ENCODE results near the gene BUD13. TPM values are rescaled to one million over a fixed set of nuclear protein-coding genes. Genes with fewer than 3 reads are reported as not detected.
"Not testable (repeated sequence)": the region's sequence is repeated elsewhere in the genome, so short reads cannot be mapped to it uniquely, and the experiment has no call there.

The BUD13 gene, protein sequence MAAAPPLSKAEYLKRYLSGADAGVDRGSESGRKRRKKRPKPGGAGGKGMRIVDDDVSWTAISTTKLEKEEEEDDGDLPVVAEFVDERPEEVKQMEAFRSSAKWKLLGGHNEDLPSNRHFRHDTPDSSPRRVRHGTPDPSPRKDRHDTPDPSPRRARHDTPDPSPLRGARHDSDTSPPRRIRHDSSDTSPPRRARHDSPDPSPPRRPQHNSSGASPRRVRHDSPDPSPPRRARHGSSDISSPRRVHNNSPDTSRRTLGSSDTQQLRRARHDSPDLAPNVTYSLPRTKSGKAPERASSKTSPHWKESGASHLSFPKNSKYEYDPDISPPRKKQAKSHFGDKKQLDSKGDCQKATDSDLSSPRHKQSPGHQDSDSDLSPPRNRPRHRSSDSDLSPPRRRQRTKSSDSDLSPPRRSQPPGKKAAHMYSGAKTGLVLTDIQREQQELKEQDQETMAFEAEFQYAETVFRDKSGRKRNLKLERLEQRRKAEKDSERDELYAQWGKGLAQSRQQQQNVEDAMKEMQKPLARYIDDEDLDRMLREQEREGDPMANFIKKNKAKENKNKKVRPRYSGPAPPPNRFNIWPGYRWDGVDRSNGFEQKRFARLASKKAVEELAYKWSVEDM
- total RNA-seq, result 5.3 and 11.6 TPM in 2 replicates

GRCh38 chr11:116772443-116773202 lies at the start of gene BUD13:
BUD13 (minus strand) TSS chr11:116772987; CDS start chr11:116772964, 23 bp downstream.
- no peak for DNase-seq (ENCODE audit: extremely low read depth, low read depth, low spot score)

- no peak for DNase-seq (ENCODE audit: extremely low read depth, low read depth, low spot score)
Measured at GRCh38 chr11:116822575-116822974, 49.8 kb upstream of the BUD13 start.

- DNase-seq (ENCODE audit: extremely low read depth, low read depth, low spot score), result no peak
Measured at GRCh38 chr11:116821050-116821918, 48.5 kb upstream of the BUD13 start.

GRCh38 chr11:116819049-116819448 lies 46.3 kb upstream of the BUD13 start:
- no peak for DNase-seq (ENCODE audit: extremely low read depth, low read depth, low spot score)

GRCh38 chr11:116814502-116814901 lies 41.7 kb upstream of the BUD13 start:
- no peak for DNase-seq (ENCODE audit: extremely low read depth, low read depth, low spot score)

- DNase-seq (ENCODE audit: extremely low read depth, low read depth, low spot score), result no peak
Measured at GRCh38 chr11:116813781-116814471, 41.1 kb upstream of the BUD13 start.

DNA sequence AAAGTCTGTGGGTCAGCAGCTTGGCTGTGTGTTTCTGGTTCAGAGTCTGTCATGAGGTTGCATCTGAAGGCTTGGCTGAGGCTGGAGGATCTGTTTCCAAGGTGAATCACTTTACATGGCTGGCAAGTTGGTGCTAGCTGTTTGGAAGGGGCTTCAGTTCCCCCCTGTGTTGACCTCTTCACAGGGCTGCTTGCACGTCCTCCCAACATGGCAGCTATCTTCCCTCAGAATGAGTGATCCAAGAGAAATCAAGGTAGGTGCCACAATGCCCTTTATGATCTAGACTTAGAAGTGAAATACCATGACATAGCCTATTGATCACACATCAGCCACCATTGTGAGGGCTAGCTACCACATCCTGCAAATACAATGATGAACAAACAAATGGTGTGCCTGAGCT lies 40.4 kb upstream of the BUD13 start:
- DNase-seq (ENCODE audit: extremely low read depth, low read depth, low spot score), result no peak

GRCh38 chr11:116812109-116812508 lies 39.3 kb upstream of the BUD13 start:
- no peak for DNase-seq (ENCODE audit: extremely low read depth, low read depth, low spot score)

DNA sequence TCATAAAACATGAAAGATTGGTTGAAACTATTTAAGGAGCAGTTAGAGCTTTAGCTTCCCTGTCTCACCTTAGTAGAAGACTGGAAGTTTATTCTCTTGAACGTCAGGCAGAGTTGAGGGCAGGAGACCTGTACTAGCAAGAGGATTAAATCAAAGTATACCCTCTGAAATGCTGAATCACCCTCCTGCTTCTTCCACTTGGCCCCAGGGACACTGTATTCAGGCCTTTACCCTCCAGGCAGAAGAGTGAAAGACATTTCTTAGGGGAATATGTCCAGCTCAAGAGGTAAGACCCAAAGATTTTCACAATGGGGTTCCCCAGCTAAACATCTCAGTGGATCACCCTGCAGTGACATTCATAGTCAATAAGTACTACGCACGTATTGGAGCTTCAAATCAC lies 38.4 kb upstream of the BUD13 start:
- no peak for DNase-seq (ENCODE audit: extremely low read depth, low read depth, low spot score)

DNA sequence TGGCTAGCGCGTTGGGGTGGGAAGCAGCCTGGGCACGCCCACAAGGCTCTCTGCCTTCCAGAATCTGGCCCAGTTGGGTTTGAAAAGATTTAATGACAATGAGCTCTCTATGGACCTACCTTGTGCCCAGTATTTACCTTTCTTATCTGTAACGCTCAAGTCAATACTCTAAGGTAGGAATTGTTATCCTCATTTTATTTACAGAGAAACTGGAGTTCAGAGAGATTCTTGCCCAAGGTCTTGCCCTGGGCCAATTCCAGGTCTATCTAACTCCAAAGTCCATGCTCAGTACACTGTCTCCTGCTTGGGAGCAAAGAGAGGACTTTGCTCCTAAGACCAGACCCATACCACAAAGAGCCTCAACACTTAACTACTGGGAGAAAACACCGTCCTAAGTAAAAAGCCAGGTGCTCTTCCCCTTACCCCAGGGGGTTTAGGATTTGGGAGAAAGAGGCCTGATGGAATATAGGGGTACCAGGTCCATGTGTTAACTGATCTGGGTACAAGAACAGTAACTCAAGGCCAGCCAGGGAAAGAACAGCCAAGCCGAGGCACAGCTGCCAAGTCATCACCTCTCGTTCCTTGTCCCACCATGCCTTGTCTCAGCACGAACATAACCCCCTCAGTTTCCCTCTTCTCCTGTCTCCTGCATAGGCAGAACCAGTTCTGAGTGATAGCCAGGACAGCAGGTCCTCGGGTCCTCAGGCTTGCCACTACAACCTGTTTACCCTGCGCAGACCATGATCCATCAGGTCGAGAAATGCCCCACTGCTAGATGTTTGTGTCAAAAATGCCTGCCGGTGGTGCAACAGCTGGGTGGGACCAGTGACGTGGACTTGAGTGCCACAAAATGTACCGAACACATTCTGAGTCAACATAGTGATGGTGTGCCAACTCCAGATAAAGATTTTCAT lies 35.7 kb upstream of the BUD13 start:
- no peak for DNase-seq (ENCODE audit: extremely low read depth, low read depth, low spot score)

DNA sequence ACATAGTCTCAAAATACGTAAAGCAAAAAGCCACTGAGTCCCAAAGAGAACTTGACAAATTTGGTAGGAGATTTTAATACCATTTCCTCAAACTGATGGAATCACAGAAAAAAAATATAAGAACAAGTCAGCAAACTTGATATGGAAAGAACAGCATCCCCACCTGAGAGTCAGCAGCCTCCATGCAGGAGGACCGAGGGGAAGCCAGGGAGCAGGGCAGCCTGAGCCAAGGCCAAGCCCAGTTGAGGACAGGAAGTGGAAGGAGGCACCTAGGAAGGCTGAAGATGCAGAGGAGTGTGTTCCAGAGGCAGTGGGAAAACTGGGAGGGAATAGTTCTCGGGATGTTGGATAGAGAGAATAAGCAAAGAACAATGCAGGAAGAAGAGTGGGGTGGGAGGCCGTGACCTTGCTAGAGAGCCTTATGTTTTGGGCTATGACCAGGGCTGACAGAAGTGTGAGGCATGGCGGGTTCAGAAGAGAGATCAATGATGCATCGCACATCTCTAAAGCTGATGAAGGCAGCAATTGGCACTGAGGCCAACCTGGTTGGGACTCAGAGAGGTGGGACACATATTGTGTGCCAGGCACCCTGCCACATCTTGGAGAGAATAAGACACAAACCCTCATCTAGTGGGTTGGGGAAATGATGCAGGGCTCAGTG lies 34.9 kb upstream of the BUD13 start:
- DNase-seq (ENCODE audit: extremely low read depth, low read depth, low spot score), result no peak

DNA sequence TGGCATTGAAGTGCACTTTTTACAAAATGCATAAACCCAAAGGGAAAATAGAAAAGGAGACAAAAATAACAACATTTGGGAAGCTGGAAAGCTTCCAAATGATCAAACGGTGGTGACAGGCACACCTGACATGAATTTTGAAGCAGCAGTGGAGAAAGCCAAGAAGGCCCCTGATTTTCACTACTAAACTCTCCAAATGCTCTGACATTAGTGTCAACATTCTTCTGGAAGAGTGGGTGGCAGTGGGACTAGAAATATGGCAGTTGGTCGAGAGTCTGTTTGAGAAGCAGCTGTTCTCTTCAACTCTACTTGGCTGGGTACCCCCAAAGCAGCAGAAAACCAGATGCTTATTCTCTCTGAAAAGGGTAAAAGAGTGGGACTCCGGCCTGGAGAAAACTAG lies 31.2 kb upstream of the BUD13 start:
- DNase-seq (ENCODE audit: extremely low read depth, low read depth, low spot score), result no peak

DNA sequence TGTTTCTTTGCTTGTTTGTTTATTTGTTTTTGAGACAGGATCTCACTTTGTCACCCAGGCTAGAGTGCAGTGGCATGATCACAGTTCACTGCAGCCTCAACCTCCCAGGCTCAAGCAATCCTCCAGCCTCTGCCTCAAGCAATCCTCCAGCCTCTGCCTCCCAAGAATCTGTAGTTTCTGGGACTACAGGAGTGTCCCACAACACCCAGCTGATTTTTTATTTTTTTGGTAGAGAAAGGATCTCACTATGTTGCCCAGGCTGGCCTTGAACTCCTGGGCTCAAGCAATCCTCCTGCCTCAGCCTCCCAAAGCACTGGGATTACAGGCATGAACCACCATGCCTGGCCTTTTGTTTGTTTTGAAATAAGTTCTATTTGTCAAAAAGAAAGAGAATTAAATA lies 28.9 kb upstream of the BUD13 start:
- DNase-seq (ENCODE audit: extremely low read depth, low read depth, low spot score), result not testable (repeated sequence)

DNA sequence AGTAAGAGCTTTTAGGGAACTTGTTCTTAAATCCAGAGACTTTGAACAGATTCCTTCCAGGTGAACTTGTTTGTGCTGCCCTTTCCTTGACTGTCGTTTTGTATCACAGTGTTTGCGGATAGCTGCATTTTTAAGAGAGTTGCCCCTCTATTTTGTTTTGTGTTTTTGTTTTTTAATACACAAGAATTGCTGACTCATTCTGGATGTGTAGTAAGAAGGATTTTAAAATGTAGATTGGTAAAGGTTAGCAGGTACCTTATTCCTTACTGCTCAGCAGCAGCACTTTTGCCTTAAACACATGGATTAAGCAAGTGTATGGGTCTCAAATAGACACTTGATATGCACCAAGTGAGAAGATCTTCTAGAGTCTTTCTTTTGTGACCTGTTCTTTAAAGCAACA lies 27.8 kb upstream of the BUD13 start:
- no peak for DNase-seq (ENCODE audit: extremely low read depth, low read depth, low spot score)

DNA sequence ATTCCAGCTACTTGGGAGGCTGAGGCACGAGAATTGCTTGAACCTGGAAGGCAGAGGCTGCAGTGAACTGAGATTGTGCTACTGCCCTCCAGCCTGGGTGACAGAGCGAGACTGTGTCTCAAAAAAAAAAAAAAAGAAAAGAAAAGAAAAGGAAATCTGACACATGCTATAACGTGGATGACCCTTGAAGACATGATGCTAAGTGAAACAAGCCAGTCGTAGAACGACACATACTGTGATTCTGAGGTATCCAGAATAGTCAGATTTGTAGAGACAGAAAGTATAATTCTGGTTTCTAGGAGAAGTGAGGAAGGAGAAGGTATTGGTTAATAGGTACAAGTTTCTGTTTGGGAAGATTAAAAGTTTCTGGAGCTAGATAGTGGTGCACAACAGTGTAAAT lies 25.6 kb upstream of the BUD13 start:
- no peak for DNase-seq (ENCODE audit: extremely low read depth, low read depth, low spot score)

DNA sequence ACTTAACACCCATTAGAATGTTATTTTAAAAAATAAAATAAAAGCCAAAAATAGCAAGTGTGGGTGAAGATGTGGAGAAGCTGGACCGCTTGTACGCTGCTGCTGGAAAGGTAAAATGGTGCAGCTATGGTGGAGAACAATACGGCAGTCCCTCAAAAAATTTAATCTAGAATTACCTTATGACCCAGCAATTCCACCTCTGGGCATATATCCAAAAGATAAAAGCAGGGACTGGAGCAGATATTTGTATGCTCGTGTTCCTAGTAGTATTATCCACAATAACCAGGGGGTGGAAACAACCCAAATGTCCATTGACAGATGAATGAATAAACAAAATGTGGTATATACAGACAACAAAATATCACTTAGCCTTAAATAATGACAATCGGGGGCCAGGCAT lies 25.0 kb upstream of the BUD13 start:
- no peak for DNase-seq (ENCODE audit: extremely low read depth, low read depth, low spot score)

DNA sequence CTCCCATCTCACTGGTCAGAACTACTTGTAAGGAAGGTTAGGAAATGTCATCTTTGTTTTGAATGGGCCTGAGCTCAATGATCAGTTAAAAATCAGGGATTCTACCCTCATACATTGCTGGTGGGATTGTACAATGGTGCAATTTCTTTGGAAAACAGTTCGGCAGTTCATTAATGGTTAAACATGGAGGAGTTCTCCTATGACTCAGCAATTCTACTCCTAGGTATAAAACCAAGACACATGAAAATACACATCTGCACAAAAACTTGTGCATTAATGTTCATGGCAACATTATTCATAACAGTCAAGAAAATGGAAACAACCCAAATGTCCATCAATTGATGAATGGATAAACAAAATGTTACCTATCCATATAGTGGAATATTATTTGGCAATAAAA lies 23.8 kb upstream of the BUD13 start:
- DNase-seq (ENCODE audit: extremely low read depth, low read depth, low spot score), result no peak

DNA sequence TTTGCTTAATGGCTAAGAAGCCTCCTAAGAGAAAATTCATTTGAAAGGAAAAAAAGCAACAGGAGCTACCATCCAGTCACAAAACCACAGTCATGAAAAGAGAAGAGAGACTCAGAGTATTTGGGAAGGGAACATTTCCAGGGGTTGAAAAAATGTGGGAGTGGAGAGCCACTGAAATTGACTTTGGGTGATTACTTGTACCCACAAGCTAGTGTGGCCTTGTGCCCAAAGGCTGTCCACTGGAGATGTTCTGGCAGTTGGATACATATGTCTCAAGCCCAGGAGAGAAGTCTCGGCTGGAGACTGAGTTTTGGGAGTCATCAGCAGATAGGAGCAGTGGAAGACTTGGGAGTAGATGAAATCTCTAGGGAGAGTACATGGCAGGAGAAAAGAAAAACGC lies 22.1 kb upstream of the BUD13 start:
- DNase-seq (ENCODE audit: extremely low read depth, low read depth, low spot score), result no peak

GRCh38 chr11:116793772-116794097 lies 20.9 kb upstream of the BUD13 start:
- no peak for DNase-seq (ENCODE audit: extremely low read depth, low read depth, low spot score)
